Tongue (tissue), 2 donors: ENCODE results near the gene RFC4. TPM values are rescaled to one million over a fixed set of nuclear protein-coding genes. Genes with fewer than 3 reads are reported as not detected.
A peak's percentile ranks its signal among the peaks of the same experiment; 100 is the strongest.
"Not testable (repeated sequence)": the region's sequence is repeated elsewhere in the genome, so short reads cannot be mapped to it uniquely, and the experiment has no call there.

Experiments used
- DNase-seq: peaks from one replicate; pipeline ENCODE4 v3.0.0-alpha.2; 2015
- total RNA-seq: library from RNA; depleted of rRNA; stranded (reverse); fragments of >200 nt; gene quantifications from one replicate; pipeline ENCODE4 v1.2.3, GENCODE V29; 2014

Gene RFC4, protein sequence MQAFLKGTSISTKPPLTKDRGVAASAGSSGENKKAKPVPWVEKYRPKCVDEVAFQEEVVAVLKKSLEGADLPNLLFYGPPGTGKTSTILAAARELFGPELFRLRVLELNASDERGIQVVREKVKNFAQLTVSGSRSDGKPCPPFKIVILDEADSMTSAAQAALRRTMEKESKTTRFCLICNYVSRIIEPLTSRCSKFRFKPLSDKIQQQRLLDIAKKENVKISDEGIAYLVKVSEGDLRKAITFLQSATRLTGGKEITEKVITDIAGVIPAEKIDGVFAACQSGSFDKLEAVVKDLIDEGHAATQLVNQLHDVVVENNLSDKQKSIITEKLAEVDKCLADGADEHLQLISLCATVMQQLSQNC
- 21.8 TPM for total RNA-seq

GRCh38 chr3:186806089-186807055 is at the start of gene RFC4:
Gene RFC4 (minus strand): TSS chr3:186806482. CDS start chr3:186804713, 1,769 bp downstream.
- DNase-seq, result peak; percentile 92

DNA sequence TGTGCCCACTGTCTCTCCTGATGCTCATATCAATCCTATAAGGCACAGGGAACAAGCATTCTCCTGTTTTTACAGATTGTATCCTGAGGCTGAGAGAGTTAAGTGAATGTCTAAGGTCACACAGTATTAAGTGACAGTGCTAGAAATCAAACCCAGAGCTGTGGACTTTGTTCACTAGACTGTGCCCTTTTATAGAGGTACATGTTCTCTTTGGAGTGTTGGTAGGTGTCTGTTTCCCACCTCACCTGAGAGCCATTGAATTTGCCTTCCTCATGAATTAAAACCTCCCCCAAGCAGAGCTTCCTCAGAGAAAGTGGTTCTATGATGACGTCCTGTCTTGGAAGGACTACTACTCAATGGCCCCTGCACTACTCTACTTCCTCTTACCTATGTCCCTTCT is 48.7 kb upstream of the RFC4 start:
- no peak for DNase-seq

GRCh38 chr3:186854146-186854545 is 47.9 kb upstream of the RFC4 start:
- DNase-seq, result no peak

DNA sequence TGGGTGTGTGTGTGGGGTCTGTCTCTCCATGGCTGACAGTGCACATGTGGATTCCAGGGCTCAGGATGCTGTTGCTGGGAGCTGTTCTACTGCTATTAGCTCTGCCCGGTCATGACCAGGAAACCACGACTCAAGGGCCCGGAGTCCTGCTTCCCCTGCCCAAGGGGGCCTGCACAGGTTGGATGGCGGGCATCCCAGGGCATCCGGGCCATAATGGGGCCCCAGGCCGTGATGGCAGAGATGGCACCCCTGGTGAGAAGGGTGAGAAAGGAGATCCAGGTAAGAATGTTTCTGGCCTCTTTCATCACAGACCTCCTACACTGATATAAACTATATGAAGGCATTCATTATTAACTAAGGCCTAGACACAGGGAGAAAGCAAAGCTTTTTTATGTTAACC is 46.7 kb upstream of the RFC4 start:
- no peak for DNase-seq

- not testable (repeated sequence) for DNase-seq
These were observed 45.6 kb upstream of the RFC4 start for GRCh38 chr3:186851835-186852234.

DNA sequence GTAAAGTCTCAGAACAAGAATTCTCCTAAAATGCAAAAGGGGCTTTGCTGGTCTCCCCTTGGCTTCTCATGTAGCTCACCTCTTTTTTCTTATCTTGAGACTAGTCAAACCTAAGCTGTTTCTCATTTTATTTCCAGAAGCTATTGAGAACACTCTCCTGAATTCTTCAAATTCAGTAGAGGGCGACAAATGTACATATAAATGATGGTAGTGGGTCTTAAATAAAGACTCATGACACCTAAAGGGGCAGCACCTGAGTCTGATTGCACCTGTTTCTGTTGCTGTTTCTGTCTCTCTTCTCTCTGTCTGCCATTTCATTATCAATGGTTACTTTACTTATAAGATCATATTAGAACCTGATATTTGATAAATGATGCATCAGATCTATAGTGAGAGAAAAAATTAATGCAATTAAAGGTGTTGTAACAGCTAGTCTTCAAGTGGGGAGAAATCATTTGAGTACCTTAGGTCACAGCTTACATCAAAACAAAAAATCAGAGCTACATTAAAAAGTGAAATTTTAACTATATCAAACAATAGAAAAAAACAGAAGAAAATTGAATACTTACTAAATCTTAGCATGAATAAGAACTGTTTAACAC is 43.2 kb upstream of the RFC4 start:
- DNase-seq, result peak; percentile 59

DNA sequence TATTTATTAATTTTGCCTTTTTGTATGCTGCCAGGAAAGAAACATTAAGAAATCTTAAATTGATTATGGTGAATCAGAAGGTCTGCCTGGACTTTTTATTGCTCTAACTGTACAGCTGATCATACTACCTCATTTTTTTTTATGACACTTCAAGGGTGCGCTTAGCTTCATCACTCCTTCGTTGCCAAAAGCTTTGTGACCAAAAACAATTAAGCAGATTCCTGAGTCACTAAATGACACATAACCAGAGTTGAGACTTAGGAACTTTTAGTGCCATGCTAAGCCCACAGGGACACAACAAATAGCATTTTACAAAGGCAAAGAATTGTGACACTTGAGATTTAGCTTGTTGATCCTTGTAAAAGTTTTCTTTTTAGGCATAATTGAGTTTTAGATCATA is 41.2 kb upstream of the RFC4 start:
- DNase-seq, result no peak

GRCh38 chr3:186845756-186846155 is 39.5 kb upstream of the RFC4 start:
- DNase-seq, result no peak

DNA sequence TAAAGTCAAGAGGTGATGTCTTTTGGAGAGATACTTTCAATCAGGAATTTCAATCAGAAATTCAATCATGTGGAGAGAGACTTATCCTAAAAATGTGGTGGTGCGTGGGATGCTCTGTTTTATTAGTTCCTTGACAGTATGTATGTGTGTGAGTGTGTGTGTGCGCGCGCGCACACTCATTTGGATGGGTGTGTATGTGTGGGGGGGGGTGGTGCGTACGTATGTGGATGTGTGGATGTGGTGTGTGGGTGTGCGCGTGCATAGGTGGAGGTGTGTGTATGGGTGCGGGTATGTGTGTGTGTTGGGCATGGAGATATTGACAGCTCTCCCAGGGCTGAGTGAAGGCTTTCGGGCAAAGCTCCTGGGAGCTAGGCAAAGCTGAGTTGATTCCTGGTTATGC is 38.6 kb upstream of the RFC4 start:
- no peak for DNase-seq

GRCh38 chr3:186843039-186843432 is 36.8 kb upstream of the RFC4 start:
- no peak for DNase-seq

DNA sequence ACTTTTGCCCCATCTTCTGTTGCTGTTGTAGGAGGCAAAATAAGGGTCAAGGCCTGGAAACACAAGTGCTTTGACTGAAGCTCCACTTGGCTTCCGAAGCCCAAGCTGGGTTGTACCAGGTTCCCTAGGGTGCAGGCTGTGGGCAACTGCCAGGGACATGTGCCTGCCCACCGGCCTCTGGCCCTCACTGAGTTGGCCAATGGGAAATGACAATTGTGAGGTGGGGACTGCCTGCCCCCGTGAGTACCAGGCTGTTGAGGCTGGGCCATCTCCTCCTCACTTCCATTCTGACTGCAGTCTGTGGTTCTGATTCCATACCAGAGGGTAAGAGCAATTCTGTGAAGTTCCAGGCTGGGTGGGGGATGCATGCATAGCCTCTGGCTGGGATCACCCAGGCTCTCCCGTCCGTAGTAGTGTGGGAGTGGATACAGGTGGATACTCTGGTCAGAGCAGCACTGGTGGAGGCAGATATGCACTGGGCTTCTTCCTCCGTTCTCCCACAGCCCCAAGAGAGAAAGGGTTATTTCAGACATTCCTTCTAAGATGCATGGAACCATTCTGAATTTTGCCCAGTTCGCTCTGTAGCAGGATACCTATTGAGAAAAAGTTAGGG is 36.2 kb upstream of the RFC4 start, which contains the start of gene ADIPOQ:
Gene ADIPOQ (plus strand): TSS at position 285 of the 613 bp plus-strand sequence. CDS start 10,349 bp downstream, outside the sequence.
- no peak for DNase-seq

DNA sequence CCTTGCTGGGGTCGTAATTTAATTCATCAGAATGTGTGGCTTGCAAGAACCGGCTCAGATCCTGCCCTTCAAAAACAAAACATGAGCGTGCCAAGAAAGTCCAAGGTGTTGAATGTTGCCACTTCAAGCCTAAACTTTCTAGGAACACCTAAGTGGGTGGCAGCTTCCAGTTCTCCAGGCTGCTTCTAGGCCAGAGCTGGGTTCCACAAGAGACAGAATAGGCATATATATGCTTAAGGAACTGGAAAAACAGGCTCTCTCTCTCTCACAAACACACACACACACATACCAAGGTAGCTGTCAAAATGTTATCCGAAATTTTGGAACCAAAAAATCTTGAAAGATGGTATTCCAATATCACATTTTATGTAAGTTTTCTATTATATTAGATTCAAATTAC is 35.3 kb upstream of the RFC4 start:
- DNase-seq, result no peak

- no peak for DNase-seq
These were observed 33.8 kb upstream of the RFC4 start for GRCh38 chr3:186839874-186840641.

DNA sequence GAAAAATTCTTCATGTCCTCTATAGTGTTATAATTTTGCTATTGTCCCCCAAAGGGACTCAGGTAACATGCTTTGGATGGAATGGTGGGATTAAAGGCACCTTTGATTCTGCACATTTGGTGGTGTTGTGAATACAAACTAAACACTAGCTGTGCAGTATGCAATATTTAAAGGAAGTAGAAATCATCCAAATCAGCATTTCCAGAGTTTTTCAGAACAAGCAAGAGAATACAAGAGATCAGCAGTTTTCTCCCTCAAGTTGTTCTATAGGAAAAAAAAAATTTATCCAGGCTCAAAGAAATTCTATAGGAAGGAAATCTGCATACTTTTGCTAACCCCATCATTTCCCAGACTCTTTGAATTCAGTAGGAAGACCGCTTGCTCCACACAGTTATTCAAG is 26.0 kb upstream of the RFC4 start:
- no peak for DNase-seq

DNA sequence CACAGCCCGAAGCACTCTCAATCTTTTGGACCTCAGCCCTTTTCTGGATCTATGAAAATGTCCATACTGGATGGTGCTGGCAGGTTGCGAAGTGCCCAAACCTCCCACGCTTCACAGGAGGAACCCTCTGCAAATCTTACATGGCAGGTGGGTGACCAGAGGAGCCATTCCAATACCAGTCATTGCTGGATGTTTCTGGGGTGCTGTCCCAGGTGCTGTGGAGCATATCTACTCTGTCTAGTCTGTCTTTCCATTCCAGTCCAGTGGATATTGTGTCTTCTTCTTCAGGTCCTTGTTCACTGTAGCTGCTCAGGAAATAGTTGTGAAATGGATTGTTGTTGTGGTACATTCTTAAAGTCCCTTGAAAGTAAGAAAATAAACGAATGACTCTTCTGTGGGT is 25.5 kb upstream of the RFC4 start:
- DNase-seq, result no peak

DNA sequence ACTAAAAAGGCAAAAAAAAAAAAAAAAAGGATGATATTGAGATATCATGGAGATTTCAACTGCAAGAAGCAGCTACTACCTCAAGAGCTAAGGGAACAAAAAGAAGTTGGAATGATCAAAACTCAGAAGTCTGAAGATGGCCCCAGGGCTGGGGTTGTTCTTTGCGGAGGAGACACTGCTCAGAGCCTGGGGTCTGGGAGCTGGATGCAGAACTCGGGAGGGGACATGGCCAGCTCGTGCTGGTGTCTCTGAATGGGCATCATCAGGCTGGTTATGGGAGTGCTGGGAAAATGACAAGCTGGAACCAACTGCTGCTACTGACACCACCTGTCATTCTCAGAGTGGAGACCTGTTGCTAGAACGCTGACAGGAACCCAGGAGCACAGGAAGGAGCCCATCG is 22.1 kb upstream of the RFC4 start:
- no peak for DNase-seq

GRCh38 chr3:186826976-186827857 is 20.9 kb upstream of the RFC4 start:
- peak; percentile 92 for DNase-seq

DNA sequence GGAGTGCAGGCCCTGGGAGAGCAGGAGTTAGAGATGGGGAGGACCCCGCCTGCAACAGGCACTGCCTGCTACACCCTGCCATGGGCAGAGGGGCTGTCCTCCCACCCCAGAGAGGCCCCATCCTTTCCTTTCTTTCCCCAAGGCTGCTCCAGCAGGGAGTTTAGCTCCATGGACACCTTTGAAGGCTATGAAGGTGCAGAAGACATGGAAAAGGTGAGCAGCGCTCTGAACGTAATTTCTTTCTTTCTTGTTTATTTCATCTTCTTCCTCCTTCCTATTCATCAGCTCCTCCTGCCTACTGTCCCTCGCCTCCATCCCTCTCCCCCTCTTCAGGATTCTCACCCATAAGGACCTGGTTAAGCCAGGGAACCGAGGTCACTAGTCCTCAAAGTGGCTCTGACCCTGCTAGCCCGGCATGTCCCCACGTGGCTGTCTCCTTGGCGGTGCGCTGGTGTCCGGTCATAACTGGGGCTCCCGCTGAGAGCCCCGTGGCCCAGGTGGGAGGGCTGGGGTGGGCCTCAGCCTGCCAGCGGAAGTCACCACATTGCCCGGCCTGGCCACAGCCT is 20.2 kb upstream of the RFC4 start:
- no peak for DNase-seq

DNA sequence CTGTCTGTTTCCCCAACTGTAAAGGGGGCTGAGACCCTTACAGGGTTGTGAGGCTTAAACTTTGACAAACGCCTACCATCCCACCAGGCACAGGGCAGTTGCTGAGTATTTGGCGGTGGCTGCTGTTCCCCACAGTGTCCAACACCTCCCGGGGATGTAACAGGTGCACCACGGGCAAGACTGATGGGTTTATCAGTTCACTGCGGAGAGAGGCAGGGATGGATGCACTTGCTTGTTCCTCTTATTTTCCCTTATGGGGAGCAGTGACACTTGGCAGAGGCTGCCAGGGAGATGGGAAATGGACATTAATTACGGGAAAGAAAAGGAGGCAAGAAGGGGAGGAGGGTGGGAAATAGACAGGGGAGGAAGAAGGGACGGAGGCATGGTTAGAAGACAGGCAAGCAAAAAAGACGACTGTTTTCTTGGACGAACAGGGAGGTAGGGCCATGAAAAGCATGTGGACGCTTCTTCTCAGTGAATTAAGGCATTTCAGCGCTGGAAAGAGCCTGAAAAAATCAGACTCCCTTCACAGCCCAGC is 19.7 kb upstream of the RFC4 start:
- DNase-seq, result no peak

- DNase-seq, result peak; percentile 23
These were observed 19.1 kb upstream of the RFC4 start for GRCh38 chr3:186825294-186825821.
